ENCODE data around the gene SQOR.

DNA sequence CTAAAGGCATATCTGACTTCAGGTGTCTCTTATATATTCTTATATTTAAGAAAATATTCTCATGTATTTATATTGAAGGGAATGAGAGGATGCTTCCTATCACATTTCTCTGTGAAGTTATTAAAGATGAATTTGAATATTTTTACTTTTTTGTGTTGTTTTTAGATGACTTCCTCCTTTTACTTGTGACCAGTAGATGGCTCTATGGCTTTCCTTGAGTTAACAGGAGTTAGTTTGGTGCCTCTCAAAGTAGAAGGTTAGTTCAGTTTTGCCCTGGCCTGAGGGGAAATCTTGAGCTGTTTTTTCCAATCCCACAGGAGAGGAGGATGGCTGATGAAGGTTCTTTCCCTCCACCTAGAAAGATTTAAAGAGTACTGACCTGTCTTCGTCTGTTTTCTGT lies 80.7 kb downstream of the SQOR start:
- TF ChIP-seq POLR2A (IDR thresholded peaks at IDR 0.05): no peak
- TF ChIP-seq, protein P1, sequence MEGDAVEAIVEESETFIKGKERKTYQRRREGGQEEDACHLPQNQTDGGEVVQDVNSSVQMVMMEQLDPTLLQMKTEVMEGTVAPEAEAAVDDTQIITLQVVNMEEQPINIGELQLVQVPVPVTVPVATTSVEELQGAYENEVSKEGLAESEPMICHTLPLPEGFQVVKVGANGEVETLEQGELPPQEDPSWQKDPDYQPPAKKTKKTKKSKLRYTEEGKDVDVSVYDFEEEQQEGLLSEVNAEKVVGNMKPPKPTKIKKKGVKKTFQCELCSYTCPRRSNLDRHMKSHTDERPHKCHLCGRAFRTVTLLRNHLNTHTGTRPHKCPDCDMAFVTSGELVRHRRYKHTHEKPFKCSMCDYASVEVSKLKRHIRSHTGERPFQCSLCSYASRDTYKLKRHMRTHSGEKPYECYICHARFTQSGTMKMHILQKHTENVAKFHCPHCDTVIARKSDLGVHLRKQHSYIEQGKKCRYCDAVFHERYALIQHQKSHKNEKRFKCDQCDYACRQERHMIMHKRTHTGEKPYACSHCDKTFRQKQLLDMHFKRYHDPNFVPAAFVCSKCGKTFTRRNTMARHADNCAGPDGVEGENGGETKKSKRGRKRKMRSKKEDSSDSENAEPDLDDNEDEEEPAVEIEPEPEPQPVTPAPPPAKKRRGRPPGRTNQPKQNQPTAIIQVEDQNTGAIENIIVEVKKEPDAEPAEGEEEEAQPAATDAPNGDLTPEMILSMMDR (IDR thresholded peaks at IDR 0.05): peak in 2 of 7 experiments; percentile 10 to 11

Data from body of pancreas (tissue), 4 donors.